GM21723 (cell line): ENCODE results near the gene ALDH7A1.
"Not testable (repeated sequence)": the region's sequence is repeated elsewhere in the genome, so short reads cannot be mapped to it uniquely, and the experiment has no call there.

Experiments
- ATAC-seq: cut with Tn5 transposase; IDR thresholded peaks from one replicate; pipeline ENCODE4 v1.9.1; 2021; ENCODE audit warnings: mild to moderate bottlenecking, moderate library complexity; ENCODE audit not compliant: unreplicated experiment

Gene ALDH7A1

GRCh38 chr5:126535856-126536545 lies 59.0 kb downstream of the ALDH7A1 start:
- no peak for ATAC-seq

GRCh38 chr5:126534553-126534952 lies 60.5 kb downstream of the ALDH7A1 start:
- no peak for ATAC-seq

- ATAC-seq = no peak
These were observed 63.4 kb downstream of the ALDH7A1 start for GRCh38 chr5:126531543-126532120.

GRCh38 chr5:126527892-126528291 lies 67.1 kb downstream of the ALDH7A1 start:
- ATAC-seq = no peak

GRCh38 chr5:126527158-126527557 lies 67.9 kb downstream of the ALDH7A1 start:
- no peak for ATAC-seq

GRCh38 chr5:126526493-126526892 lies 68.5 kb downstream of the ALDH7A1 start:
- ATAC-seq = no peak

- ATAC-seq = no peak
These were observed 69.3 kb downstream of the ALDH7A1 start for GRCh38 chr5:126525630-126526245.

- no peak for ATAC-seq
These were observed 71.1 kb downstream of the ALDH7A1 start for GRCh38 chr5:126523818-126524510.

- no peak for ATAC-seq
These were observed 73.9 kb downstream of the ALDH7A1 start for GRCh38 chr5:126521130-126521529.

- ATAC-seq = no peak
These were observed 74.4 kb downstream of the ALDH7A1 start for GRCh38 chr5:126520593-126520953.

GRCh38 chr5:126519637-126520592 lies 75.1 kb downstream of the ALDH7A1 start:
- no peak for ATAC-seq

GRCh38 chr5:126519223-126519622 lies 75.8 kb downstream of the ALDH7A1 start:
- not testable (repeated sequence) for ATAC-seq

- ATAC-seq = no peak
These were observed 78.2 kb downstream of the ALDH7A1 start for GRCh38 chr5:126516852-126517251.

GRCh38 chr5:126516133-126516532 lies 78.9 kb downstream of the ALDH7A1 start:
- ATAC-seq = no peak

- no peak for ATAC-seq
These were observed 79.7 kb downstream of the ALDH7A1 start for GRCh38 chr5:126515337-126515736.

- no peak for ATAC-seq
These were observed 80.4 kb downstream of the ALDH7A1 start for GRCh38 chr5:126514558-126515141.

GRCh38 chr5:126514131-126514557 lies 80.9 kb downstream of the ALDH7A1 start:
- no peak for ATAC-seq

- ATAC-seq = no peak
These were observed 81.3 kb downstream of the ALDH7A1 start for GRCh38 chr5:126513703-126514102.

GRCh38 chr5:126513302-126513701 lies 81.7 kb downstream of the ALDH7A1 start:
- ATAC-seq = no peak

GRCh38 chr5:126512451-126512850 lies 82.6 kb downstream of the ALDH7A1 start:
- no peak for ATAC-seq
